GM18517 (cell line): ENCODE results near the gene ALDH2.
"Not testable (repeated sequence)": the region's sequence is repeated elsewhere in the genome, so short reads cannot be mapped to it uniquely, and the experiment has no call there.

ENCODE experiments used
- ATAC-seq: cut with Tn5 transposase; IDR thresholded peaks from one replicate; pipeline ENCODE4 v1.9.1; 2021; ENCODE audit warnings: mild to moderate bottlenecking, moderate library complexity; ENCODE audit not compliant: unreplicated experiment

The ALDH2 gene

GRCh38 chr12:111766608-111767361 lies at the start of gene ALDH2:
Gene ALDH2, plus strand, starts transcription at chr12:111766933. Its CDS starts 50 bp downstream, at chr12:111766983.
- ATAC-seq: no peak

- not testable (repeated sequence) for ATAC-seq
These were observed 47.4 kb upstream of the ALDH2 start for GRCh38 chr12:111719316-111719715.

GRCh38 chr12:111720457-111720856 lies 46.3 kb upstream of the ALDH2 start:
- no peak for ATAC-seq

GRCh38 chr12:111723646-111724360 lies 42.9 kb upstream of the ALDH2 start:
- ATAC-seq: not testable (repeated sequence)

GRCh38 chr12:111728795-111729194 lies 37.9 kb upstream of the ALDH2 start:
- ATAC-seq: no peak

- ATAC-seq: no peak
These were observed 36.3 kb upstream of the ALDH2 start for GRCh38 chr12:111730420-111730819.

GRCh38 chr12:111732786-111733185 lies 33.9 kb upstream of the ALDH2 start:
- no peak for ATAC-seq

- no peak for ATAC-seq
These were observed 33.3 kb upstream of the ALDH2 start for GRCh38 chr12:111733340-111733915.

GRCh38 chr12:111739524-111739923 lies 27.2 kb upstream of the ALDH2 start:
- ATAC-seq: not testable (repeated sequence)

- ATAC-seq: no peak
These were observed 25.4 kb upstream of the ALDH2 start for GRCh38 chr12:111741235-111741812.

- ATAC-seq: no peak
These were observed 21.5 kb upstream of the ALDH2 start for GRCh38 chr12:111745211-111745610.

GRCh38 chr12:111747333-111747732 lies 19.4 kb upstream of the ALDH2 start:
- ATAC-seq: no peak

- no peak for ATAC-seq
These were observed 18.5 kb upstream of the ALDH2 start for GRCh38 chr12:111748151-111748672.

GRCh38 chr12:111748867-111749266 lies 17.9 kb upstream of the ALDH2 start:
- no peak for ATAC-seq

GRCh38 chr12:111749391-111749790 lies 17.3 kb upstream of the ALDH2 start:
- no peak for ATAC-seq

GRCh38 chr12:111753144-111753881 lies 13.4 kb upstream of the ALDH2 start:
- ATAC-seq: no peak

GRCh38 chr12:111754671-111755070 lies 12.1 kb upstream of the ALDH2 start:
- no peak for ATAC-seq

GRCh38 chr12:111756196-111756595 lies 10.5 kb upstream of the ALDH2 start:
- ATAC-seq: no peak

GRCh38 chr12:111756681-111757080 lies 10.1 kb upstream of the ALDH2 start:
- no peak for ATAC-seq

- no peak for ATAC-seq
These were observed 9.2 kb upstream of the ALDH2 start for GRCh38 chr12:111757361-111758119.
